Astrocyte of the spinal cord (primary cell): Measurements from ENCODE around the gene CAPZA2.

ENCODE experiments used
- DNase-seq: peaks from one replicate; pipeline ENCODE4 v3.0.0; 2011; ENCODE audit warnings: low read depth, low spot score
- H3K4me3 ChIP-seq: 2 replicates; pipeline ENCODE4 v1.5.1; 2011; ENCODE audit warnings: low read depth, mild to moderate bottlenecking, low read length, moderate library complexity
- CTCF ChIP-seq: IDR thresholded peaks from 2 replicates; pipeline ENCODE4 v1.5.1; 2012; ENCODE audit warnings: low read depth, mild to moderate bottlenecking, low read length, inconsistent platforms
- in situ Hi-C: cut with HindIII; loops from 2 replicates; pipeline ENCODE4 v1.10.0; 2017; ENCODE audit warnings: low sequenced_read_pairs

CAPZA2 gene

DNA sequence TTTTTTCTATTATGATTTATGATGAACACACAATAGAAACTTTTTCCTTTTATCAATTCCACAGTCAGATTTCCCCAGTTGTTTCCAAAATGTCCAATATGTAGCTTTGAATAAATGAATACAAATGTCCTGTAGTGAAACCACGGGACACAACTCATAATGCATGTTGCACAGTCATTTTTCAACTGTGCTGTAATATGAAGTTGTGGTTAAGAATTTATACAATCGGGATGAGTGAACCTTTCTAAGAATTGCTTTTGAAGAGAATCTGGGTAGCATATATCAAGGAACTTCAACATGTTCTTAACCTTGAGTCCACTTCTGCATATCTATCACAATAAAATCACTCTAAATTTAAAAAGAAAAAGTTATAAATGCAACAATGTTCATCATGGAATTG lies 76.3 kb downstream of the CAPZA2 start:
- TF ChIP-seq CTCF = no peak

DNA sequence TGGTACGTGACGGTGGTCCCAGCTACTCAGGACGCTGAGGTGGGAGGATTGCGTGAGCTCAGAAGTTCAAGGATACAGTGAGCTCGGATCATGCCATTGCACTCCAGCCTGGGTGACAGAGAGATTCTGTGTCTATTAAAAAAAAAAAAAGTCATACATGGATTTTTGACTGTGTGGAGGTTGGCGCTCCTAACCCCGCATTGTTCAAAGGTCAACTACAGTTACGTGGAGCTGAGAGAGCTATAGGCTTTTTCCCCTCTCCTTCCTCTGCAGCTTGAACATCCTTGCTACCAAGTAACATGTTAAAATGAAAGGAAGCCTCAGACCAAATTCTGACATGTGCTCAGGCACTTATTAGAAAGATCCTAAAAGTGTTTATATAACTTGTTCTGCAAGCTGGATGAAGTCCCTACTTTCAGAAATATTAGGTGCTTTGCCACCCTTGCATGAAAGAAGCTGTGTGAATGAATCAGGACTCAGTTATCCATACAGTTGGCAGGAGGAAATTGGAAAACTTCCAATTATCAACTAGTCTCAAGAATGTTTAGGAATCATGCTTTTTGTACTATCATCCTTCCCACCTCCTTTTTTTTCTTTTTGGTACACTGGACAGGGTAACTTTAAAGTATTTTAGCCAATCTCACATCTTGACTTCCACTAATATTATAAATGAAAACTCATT lies 78.4 kb downstream of the CAPZA2 start:
- in situ Hi-C loops = no loop called here
- H3K4me3 ChIP-seq = no peak overlapping the region
- no peak for TF ChIP-seq CTCF
- no peak for DNase-seq

More for the DNA sequence above, 76.3 kb downstream of the CAPZA2 start:
- H3K4me3 ChIP-seq = no peak overlapping the region
- in situ Hi-C loops = no loop called here
- DNase-seq = no peak

DNA sequence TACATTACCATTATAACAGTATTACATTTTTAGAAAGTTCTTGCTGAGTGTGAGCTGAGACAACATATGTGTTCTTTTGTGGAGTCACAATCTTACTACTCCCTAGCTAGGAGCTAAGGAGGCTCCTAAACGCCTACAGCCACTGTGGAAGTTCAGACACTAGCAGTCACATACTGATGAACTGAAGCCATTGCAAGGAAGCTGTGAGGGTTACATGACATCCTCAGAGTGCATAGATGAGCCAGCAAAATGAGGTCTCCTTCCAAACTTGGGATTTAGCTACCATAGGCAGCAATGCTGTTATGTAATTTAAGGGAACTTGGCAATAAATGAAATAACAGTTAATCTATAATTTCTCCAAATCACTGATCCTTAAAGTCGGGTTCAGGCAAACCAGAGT lies 80.1 kb downstream of the CAPZA2 start:
- in situ Hi-C loops = no loop called here
- DNase-seq = no peak
- no peak for TF ChIP-seq CTCF
- no peak overlapping the region for H3K4me3 ChIP-seq

- no peak overlapping the region for H3K4me3 ChIP-seq
- in situ Hi-C loops = no loop called here
- no peak for TF ChIP-seq CTCF
- no peak for DNase-seq
These were observed 86.5 kb downstream of the CAPZA2 start for GRCh38 chr7:116948934-116949333.

GRCh38 chr7:116949941-116950801 lies 87.8 kb downstream of the CAPZA2 start:
- no peak for DNase-seq
- in situ Hi-C loops = no loop called here
- no peak for TF ChIP-seq CTCF
- H3K4me3 ChIP-seq = no peak overlapping the region

DNA sequence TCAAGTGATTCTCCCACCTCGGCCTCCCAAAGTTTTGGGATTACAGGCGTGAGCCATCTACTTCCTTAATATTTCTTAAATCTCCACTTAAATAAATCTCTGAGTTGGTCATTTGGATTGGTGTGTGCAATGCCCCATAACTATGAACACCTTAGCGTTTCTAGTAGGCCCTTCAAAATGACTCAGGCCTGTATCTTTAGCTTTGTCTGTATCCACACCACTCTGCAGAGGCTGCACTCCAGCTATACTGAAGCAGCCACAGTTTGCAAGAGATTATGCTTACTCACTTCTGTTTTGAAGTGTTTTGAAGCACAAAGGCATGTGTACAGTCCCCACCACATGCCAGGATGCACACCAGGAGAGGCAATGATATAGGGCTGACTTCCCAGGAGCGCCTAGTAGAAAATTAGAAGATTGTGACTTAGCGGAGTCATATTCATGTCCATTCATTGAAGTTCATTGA lies 88.5 kb downstream of the CAPZA2 start:
- in situ Hi-C loops = no loop called here
- no peak for DNase-seq
- no peak for TF ChIP-seq CTCF

More for the DNA sequence above, 88.5 kb downstream of the CAPZA2 start:
- no peak overlapping the region for H3K4me3 ChIP-seq
